ENCODE data around the gene IP6K3.

- TF ChIP-seq CTCF (IDR thresholded peaks at IDR 0.05) (no peak), POLR2A (IDR thresholded peaks at IDR 0.05) (no peak)
These were observed 14.8 kb upstream of the IP6K3 start for GRCh38 chr6:33761581-33761921.
